ENCODE results near the gene PRSS12. TPM values are rescaled to one million over a fixed set of nuclear protein-coding genes. Genes with fewer than 3 reads are reported as not detected.
A peak's percentile ranks its signal among the peaks of the same experiment; 100 is the strongest.

The PRSS12 gene, protein sequence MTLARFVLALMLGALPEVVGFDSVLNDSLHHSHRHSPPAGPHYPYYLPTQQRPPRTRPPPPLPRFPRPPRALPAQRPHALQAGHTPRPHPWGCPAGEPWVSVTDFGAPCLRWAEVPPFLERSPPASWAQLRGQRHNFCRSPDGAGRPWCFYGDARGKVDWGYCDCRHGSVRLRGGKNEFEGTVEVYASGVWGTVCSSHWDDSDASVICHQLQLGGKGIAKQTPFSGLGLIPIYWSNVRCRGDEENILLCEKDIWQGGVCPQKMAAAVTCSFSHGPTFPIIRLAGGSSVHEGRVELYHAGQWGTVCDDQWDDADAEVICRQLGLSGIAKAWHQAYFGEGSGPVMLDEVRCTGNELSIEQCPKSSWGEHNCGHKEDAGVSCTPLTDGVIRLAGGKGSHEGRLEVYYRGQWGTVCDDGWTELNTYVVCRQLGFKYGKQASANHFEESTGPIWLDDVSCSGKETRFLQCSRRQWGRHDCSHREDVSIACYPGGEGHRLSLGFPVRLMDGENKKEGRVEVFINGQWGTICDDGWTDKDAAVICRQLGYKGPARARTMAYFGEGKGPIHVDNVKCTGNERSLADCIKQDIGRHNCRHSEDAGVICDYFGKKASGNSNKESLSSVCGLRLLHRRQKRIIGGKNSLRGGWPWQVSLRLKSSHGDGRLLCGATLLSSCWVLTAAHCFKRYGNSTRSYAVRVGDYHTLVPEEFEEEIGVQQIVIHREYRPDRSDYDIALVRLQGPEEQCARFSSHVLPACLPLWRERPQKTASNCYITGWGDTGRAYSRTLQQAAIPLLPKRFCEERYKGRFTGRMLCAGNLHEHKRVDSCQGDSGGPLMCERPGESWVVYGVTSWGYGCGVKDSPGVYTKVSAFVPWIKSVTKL
- total RNA-seq (2021) = 8.4 to 14.1 TPM (median 10.5 TPM) in 3 replicates
- percentile 54 among the genes with signal in this experiment for Bru-seq, nascent RNA
- long read RNA-seq, experiment 1, full-length matches to known transcripts = 15 of 31 reads
- long read RNA-seq, experiment 1, partial matches to known transcripts = 10 of 31 reads
- long read RNA-seq, experiment 1, other reads (novel, unspliced or antisense) = 6 of 31 reads
- long read RNA-seq, experiment 2, full-length matches to known transcripts = 6 of 23 reads
- long read RNA-seq, experiment 2, partial matches to known transcripts = 9 of 23 reads
- long read RNA-seq, experiment 2, other reads (novel, unspliced or antisense) = 8 of 23 reads
- long read RNA-seq, experiment 3, partial matches to known transcripts = 0 of 3 reads
- long read RNA-seq, experiment 3, other reads (novel, unspliced or antisense) = 3 of 3 reads

DNA sequence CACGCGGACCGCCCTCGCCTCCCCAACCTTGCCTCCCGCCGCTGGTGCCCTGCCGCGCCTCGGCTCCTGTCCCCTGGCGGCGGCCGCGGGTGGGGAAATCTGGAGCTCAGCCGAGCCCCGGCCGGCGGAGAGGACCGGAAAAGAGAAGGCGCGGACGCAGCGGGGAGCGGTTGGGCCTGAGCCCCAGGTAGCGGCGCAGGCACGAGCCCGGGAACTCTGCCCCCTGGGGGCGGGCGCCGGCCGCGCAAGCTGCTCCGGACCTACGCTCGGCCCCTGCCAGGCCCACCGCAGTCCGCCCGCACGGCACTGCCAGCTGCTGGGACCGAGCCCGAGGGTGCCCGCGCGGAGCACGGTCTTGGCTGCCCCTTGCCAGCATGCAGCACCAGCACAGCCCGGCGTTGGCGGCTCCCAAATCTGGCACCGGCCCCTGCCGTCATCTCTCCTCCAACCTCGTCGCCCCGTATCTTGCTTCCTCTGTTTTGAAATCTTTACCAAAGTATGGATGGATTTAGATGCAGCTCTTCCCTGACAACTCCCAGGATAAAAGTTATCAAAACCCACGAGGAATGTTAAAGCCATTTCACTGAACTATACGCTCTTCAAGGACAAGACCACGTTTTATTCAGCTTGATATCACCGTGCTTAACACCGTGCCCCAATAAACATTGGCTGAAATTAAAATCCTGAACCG is at the start of gene PRSS12:
Gene PRSS12, minus strand, starts transcription at position 161 of the 691 bp plus-strand sequence. CDS start 283 bp downstream, outside the sequence.
- H3K9me3 Mint-ChIP-seq = no peaks in the 10 kb centered on the region
- H3K27me3 Mint-ChIP-seq (ENCODE audit: low read depth) = peaks cover 36% of the 10 kb centered on the region
- ChIA-PET CTCF (interaction anchor here (0.6 to 3.2 kb wide), 36 partner anchors 9 to 1697 kb away, joined by 3 to 63 read pairs (median 6); partner anchors contain the start of gene METTL14), POLR2A (interaction anchor here (0.9 kb wide), 1 partner anchor 332 kb away, joined by 3 read pairs; the partner anchor contains the start of gene METTL14)
- H3K4me1 Mint-ChIP-seq = peaks cover 41% of the 10 kb centered on the region
- peak within 1 kb of the TSS; percentile 80 for H3K4me3 Mint-ChIP-seq
- no peaks in the 10 kb centered on the region for H3K36me3 Mint-ChIP-seq
- ATAC-seq (peak; percentile 83), DNase-seq (ENCODE audit: low spot score) (peak; percentile 87)
- H3K27ac Mint-ChIP-seq = no peak within 1 kb of the TSS
- TF ChIP-seq ZNF423 (CRISPR knock-in tag; IDR thresholded peaks at IDR 0.05) = peak; percentile 90
- TF ChIP-seq, protein P1, sequence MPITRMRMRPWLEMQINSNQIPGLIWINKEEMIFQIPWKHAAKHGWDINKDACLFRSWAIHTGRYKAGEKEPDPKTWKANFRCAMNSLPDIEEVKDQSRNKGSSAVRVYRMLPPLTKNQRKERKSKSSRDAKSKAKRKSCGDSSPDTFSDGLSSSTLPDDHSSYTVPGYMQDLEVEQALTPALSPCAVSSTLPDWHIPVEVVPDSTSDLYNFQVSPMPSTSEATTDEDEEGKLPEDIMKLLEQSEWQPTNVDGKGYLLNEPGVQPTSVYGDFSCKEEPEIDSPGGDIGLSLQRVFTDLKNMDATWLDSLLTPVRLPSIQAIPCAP (CRISPR knock-in tag; IDR thresholded peaks at IDR 0.05) = no peak
- 0 out of 2 replicates have a peak, but pooled peaks have one; percentile 22 for TF ChIP-seq GABPB1 (CRISPR knock-in tag; IDR thresholded peaks at IDR 0.05)
- TF ChIP-seq ZNF219 (CRISPR knock-in tag; IDR thresholded peaks at IDR 0.05; ENCODE audit: borderline replicate concordance) = no peak
- TF ChIP-seq, protein P2, sequence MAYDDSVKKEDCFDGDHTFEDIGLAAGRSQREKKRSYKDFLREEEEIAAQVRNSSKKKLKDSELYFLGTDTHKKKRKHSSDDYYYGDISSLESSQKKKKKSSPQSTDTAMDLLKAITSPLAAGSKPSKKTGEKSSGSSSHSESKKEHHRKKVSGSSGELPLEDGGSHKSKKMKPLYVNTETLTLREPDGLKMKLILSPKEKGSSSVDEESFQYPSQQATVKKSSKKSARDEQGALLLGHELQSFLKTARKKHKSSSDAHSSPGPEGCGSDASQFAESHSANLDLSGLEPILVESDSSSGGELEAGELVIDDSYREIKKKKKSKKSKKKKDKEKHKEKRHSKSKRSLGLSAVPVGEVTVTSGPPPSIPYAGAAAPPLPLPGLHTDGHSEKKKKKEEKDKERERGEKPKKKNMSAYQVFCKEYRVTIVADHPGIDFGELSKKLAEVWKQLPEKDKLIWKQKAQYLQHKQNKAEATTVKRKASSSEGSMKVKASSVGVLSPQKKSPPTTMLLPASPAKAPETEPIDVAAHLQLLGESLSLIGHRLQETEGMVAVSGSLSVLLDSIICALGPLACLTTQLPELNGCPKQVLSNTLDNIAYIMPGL (CRISPR knock-in tag; IDR thresholded peaks at IDR 0.05) = peak; percentile 89; the same call in 1 of the 2 replicates
- no peak for TF ChIP-seq NR2C2 (CRISPR knock-in tag; IDR thresholded peaks at IDR 0.05)
- TF ChIP-seq SOX15 (CRISPR knock-in tag; IDR thresholded peaks at IDR 0.05) = no peak
- TF ChIP-seq, protein P3, sequence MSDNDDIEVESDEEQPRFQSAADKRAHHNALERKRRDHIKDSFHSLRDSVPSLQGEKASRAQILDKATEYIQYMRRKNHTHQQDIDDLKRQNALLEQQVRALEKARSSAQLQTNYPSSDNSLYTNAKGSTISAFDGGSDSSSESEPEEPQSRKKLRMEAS (CRISPR knock-in tag; IDR thresholded peaks at IDR 0.05) = peak; percentile 65
- no peak; the same call in 1 of the 2 replicates for TF ChIP-seq ZNF317 (CRISPR knock-in tag; IDR thresholded peaks at IDR 0.05; ENCODE audit: borderline replicate concordance, low read depth)
- no peak for TF ChIP-seq GRHL2 (CRISPR knock-in tag; IDR thresholded peaks at IDR 0.05; ENCODE audit: insufficient replicate concordance, severe bottlenecking)
- no peak for TF ChIP-seq TP53 (CRISPR knock-in tag; IDR thresholded peaks at IDR 0.05)
- TF ChIP-seq, protein P4, sequence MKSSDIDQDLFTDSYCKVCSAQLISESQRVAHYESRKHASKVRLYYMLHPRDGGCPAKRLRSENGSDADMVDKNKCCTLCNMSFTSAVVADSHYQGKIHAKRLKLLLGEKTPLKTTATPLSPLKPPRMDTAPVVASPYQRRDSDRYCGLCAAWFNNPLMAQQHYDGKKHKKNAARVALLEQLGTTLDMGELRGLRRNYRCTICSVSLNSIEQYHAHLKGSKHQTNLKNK (CRISPR knock-in tag; IDR thresholded peaks at IDR 0.05) = no peak
- TF ChIP-seq NFATC4 (CRISPR knock-in tag; IDR thresholded peaks at IDR 0.05) = no peak
- TF ChIP-seq KAT7 (CRISPR knock-in tag; IDR thresholded peaks at IDR 0.05; ENCODE audit: borderline replicate concordance) = 0 out of 2 replicates have a peak, but pooled peaks have one; percentile 80
- no peak for TF ChIP-seq CREB1 (CRISPR knock-in tag; IDR thresholded peaks at IDR 0.05)
- TF ChIP-seq TCF7 (CRISPR knock-in tag; IDR thresholded peaks at IDR 0.05; ENCODE audit: low read depth) = no peak
- peak; percentile 61; the same call in 1 of the 2 replicates for TF ChIP-seq SP1 (CRISPR knock-in tag; conservative IDR thresholded peaks at IDR 0.05)
- no peak for TF ChIP-seq NFE2L1 (CRISPR knock-in tag; IDR thresholded peaks at IDR 0.05)
- TF ChIP-seq, protein P5, sequence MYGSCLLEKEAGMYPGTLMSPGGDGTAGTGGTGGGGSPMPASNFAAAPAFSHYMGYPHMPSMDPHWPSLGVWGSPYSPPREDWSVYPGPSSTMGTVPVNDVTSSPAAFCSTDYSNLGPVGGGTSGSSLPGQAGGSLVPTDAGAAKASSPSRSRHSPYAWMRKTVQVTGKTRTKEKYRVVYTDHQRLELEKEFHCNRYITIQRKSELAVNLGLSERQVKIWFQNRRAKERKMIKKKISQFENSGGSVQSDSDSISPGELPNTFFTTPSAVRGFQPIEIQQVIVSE (CRISPR knock-in tag; IDR thresholded peaks at IDR 0.05; ENCODE audit: borderline replicate concordance) = no peak
- TF ChIP-seq, protein P6, sequence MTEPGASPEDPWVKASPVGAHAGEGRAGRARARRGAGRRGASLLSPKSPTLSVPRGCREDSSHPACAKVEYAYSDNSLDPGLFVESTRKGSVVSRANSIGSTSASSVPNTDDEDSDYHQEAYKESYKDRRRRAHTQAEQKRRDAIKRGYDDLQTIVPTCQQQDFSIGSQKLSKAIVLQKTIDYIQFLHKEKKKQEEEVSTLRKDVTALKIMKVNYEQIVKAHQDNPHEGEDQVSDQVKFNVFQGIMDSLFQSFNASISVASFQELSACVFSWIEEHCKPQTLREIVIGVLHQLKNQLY (CRISPR knock-in tag; IDR thresholded peaks at IDR 0.05) = no peak
- TF ChIP-seq, protein P7, sequence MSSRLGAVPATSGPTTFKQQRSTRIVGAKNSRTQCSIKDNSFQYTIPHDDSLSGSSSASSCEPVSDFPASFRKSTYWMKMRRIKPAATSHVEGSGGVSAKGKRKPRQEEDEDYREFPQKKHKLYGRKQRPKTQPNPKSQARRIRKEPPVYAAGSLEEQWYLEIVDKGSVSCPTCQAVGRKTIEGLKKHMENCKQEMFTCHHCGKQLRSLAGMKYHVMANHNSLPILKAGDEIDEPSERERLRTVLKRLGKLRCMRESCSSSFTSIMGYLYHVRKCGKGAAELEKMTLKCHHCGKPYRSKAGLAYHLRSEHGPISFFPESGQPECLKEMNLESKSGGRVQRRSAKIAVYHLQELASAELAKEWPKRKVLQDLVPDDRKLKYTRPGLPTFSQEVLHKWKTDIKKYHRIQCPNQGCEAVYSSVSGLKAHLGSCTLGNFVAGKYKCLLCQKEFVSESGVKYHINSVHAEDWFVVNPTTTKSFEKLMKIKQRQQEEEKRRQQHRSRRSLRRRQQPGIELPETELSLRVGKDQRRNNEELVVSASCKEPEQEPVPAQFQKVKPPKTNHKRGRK (CRISPR knock-in tag; IDR thresholded peaks at IDR 0.05; ENCODE audit: borderline replicate concordance) = no peak
- TF ChIP-seq ETV6 (CRISPR knock-in tag; IDR thresholded peaks at IDR 0.05) = no peak
- TF ChIP-seq ATF1 (CRISPR knock-in tag; IDR thresholded peaks at IDR 0.05) = peak; percentile 53; the same call in 1 of the 2 replicates
- TF ChIP-seq, protein P8, sequence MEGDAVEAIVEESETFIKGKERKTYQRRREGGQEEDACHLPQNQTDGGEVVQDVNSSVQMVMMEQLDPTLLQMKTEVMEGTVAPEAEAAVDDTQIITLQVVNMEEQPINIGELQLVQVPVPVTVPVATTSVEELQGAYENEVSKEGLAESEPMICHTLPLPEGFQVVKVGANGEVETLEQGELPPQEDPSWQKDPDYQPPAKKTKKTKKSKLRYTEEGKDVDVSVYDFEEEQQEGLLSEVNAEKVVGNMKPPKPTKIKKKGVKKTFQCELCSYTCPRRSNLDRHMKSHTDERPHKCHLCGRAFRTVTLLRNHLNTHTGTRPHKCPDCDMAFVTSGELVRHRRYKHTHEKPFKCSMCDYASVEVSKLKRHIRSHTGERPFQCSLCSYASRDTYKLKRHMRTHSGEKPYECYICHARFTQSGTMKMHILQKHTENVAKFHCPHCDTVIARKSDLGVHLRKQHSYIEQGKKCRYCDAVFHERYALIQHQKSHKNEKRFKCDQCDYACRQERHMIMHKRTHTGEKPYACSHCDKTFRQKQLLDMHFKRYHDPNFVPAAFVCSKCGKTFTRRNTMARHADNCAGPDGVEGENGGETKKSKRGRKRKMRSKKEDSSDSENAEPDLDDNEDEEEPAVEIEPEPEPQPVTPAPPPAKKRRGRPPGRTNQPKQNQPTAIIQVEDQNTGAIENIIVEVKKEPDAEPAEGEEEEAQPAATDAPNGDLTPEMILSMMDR (IDR thresholded peaks at IDR 0.05) = peak; percentile 78
- TF ChIP-seq JAZF1 (CRISPR knock-in tag; IDR thresholded peaks at IDR 0.05) = no peak

All from WTC11 (cell line).